HT-29 (cell line): ENCODE measurements around the gene ARHGEF28. TPM values are rescaled to one million over a fixed set of nuclear protein-coding genes. Genes with fewer than 3 reads are reported as not detected.

Experiments used
- DNase-seq: peaks from one replicate; pipeline ENCODE4 v3.0.0-alpha.2; 2015; ENCODE audit warnings: low spot score
- total RNA-seq: library from RNA; depleted of rRNA; stranded (reverse); fragments of >200 nt; shearing (Covaris generic); gene quantifications from 2 replicates; pipeline ENCODE4 v1.2.3, GENCODE V29; 2014; rRNA removed

ARHGEF28 gene, protein sequence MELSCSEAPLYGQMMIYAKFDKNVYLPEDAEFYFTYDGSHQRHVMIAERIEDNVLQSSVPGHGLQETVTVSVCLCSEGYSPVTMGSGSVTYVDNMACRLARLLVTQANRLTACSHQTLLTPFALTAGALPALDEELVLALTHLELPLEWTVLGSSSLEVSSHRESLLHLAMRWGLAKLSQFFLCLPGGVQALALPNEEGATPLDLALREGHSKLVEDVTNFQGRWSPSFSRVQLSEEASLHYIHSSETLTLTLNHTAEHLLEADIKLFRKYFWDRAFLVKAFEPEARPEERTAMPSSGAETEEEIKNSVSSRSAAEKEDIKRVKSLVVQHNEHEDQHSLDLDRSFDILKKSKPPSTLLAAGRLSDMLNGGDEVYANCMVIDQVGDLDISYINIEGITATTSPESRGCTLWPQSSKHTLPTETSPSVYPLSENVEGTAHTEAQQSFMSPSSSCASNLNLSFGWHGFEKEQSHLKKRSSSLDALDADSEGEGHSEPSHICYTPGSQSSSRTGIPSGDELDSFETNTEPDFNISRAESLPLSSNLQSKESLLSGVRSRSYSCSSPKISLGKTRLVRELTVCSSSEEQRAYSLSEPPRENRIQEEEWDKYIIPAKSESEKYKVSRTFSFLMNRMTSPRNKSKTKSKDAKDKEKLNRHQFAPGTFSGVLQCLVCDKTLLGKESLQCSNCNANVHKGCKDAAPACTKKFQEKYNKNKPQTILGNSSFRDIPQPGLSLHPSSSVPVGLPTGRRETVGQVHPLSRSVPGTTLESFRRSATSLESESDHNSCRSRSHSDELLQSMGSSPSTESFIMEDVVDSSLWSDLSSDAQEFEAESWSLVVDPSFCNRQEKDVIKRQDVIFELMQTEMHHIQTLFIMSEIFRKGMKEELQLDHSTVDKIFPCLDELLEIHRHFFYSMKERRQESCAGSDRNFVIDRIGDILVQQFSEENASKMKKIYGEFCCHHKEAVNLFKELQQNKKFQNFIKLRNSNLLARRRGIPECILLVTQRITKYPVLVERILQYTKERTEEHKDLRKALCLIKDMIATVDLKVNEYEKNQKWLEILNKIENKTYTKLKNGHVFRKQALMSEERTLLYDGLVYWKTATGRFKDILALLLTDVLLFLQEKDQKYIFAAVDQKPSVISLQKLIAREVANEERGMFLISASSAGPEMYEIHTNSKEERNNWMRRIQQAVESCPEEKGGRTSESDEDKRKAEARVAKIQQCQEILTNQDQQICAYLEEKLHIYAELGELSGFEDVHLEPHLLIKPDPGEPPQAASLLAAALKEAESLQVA (N-terminal part only)
- 20.1 and 36.5 TPM in 2 replicates for total RNA-seq

DNA sequence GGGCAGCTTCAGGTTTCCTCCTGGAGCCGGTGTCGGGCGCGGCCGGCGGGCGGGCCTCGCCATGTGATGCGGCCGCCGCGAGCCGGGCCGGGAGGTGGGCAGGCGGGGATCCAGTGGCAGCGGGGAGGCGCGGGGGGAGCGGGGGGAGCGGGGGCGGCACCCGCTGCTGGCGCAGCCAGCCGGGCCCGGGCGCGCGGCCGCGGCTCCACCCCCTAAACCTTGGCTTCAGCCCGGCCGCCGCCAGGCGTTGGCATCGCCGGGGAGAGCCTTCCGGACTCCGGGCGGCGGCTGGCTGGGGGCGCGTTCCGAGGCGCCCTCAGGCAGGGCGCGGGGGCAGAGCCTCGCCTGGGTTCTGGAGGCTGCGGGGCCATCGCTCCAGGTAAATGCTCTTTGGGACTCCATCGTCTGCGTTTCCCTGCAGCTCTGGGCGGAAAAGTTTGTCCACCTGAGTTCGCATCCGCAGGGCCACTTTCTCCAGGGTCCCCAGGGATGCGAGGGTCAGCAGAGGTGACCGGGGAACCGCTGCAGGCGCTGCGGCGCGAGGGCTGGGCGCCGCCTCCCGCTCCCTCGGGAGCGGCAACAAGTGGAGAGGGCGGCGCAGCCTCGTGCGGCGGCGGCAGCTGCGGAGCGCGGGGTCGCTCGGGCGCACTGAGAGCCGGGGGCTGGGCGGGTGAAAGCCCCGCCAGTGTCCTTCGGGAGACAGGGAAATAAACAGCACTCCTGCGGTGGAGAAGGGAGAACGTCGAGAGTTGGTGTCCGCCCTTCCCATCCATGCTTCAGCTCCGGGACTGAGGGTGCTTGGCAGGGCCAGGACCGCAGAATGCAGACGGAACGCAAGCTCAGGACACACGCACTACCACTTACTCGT lies at the start of gene ARHGEF28:
ARHGEF28 (plus strand) TSS at position 253 of the 868 bp plus-strand sequence. CDS start 58,656 bp downstream, outside the sequence.
- peak; percentile 83 for DNase-seq

- DNase-seq, result no peak
These were observed 43.5 kb upstream of the ARHGEF28 start for GRCh38 chr5:73582285-73583145.

GRCh38 chr5:73587923-73588322 lies 38.1 kb upstream of the ARHGEF28 start:
- DNase-seq, result no peak

GRCh38 chr5:73591102-73591695 lies 34.8 kb upstream of the ARHGEF28 start:
- peak; percentile 88 for DNase-seq

- DNase-seq, result no peak
These were observed 34.1 kb upstream of the ARHGEF28 start for GRCh38 chr5:73591698-73592501.

GRCh38 chr5:73592551-73592950 lies 33.4 kb upstream of the ARHGEF28 start:
- no peak for DNase-seq

- DNase-seq, result peak; percentile 87
These were observed 29.2 kb upstream of the ARHGEF28 start for GRCh38 chr5:73596705-73597328.

DNA sequence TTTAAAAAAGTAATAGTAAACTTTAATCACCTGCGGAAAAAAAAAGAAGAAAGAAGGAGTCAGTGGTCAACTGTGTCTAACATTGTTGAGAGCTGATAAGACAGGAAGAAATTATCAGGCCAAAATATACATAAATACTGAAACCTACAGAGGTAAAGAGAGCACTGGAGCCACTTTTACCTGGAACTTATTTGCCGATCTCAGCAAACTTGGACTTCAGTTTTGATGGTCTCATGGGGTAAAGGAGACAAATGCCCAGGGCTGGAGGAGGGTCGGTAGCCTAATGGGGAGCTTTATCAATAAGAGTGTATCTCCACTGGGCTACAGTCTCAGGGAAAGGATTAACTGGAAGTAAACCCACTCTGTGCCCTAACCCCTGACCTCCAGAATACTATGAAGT lies 26.6 kb upstream of the ARHGEF28 start:
- DNase-seq, result no peak

DNA sequence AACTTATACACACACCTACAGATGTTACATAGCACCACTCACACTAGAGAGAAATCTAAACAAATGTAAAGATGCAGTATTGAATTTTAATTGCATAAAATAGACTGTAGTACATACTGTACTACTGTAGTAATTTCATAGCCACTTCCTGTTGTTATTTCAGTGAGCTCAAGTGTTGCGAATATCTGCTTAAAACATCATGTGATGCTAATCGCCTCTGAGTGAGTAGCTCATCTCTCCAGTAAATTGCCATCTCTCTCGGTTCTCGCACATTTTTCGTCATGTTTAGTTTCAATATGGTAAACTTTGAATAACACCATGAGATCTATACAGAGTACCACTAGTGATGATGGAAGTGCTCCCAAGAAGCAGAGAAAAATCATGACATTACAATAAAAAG lies 22.0 kb upstream of the ARHGEF28 start:
- DNase-seq, result no peak

DNA sequence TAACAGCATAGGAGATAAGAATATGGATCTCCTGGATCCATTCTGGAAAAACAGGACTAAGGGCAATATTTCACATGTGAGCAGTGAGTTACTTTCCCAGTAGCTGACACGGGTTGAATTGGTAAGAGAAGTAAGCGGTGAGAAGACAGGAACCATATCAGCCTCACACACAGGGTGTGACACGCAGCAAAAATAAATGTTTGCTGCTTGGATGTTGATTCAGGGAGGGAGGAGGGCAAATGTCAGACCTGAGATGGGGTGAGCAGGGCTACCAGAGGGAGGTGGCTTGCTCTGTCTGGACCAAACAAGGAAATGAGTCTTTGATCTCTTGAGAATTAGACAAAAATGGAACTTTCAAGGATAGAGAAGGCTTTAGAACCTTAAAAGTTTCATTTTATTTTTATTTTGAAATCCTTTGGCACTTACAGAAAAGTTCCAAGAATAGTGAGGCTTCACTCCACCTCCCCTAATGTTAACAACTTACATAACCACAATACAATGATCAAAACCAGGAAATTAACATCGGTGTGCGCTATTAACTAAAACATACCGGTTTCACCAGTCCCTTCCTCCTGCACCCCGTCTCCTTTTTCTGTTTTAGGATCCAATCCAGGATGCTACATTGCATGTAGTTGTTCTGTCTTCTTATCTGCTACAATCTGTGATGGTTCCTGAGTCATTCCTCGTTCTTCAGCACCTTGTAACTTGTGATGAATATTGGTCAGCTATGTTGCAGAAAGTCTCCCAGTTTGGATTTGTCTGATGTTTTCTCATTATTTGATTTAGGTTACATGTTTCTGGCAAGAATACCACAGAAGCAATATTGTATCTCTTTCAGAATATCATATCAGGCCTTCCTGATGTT lies 20.5 kb upstream of the ARHGEF28 start:
- DNase-seq, result peak; percentile 76

GRCh38 chr5:73606206-73606753 lies 19.7 kb upstream of the ARHGEF28 start:
- DNase-seq, result no peak

- no peak for DNase-seq
These were observed 18.8 kb upstream of the ARHGEF28 start for GRCh38 chr5:73607228-73607627.

DNA sequence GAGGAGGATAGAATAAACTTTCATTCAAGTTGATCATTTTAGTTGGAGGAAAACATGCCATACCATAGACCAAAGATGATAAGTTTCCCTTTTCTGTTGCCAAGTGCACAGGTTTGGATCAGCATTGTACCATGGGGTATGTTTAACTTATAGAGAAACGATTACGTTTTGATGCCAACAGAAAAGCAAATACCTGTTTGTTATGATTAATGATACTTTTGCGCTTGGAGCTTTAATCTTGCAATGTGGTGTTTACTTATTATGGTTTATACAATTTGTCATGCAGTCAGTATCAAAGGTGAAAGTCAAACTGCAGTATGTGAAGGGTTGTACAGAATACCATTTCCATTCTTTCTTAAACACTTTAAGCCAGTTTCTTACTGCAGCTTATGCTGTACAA lies 13.2 kb upstream of the ARHGEF28 start:
- peak; percentile 54 for DNase-seq

DNA sequence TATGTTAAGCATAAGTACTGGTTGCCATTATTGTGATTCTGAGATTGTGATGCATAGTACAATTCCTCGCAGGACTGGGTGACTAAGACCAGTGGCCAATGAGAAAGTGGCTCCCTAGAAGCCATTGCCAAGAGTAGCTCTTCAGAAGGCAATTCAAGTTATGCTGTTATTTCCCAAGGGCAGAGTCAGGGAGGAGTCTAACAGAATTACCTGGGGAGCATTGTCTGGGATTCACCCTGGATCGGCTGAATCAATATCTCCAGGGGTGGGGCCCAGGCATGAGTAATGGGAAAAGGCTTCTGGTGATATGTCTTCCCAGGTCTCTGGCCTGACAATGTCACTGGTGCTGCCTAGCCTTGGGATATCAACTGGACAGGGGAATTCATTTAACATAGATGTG lies 10.9 kb upstream of the ARHGEF28 start:
- peak; percentile 76 for DNase-seq

GRCh38 chr5:73615947-73616346 lies 10.0 kb upstream of the ARHGEF28 start:
- DNase-seq, result no peak

- DNase-seq, result no peak
These were observed 8.3 kb upstream of the ARHGEF28 start for GRCh38 chr5:73617510-73618279.
